Measurements from ENCODE around the gene IFIH1. TPM values are rescaled to one million over a fixed set of nuclear protein-coding genes. Genes with fewer than 3 reads are reported as not detected.

IFIH1 gene
- total and polyA plus RNA-seq, 2 of the 8 experiments (the other 6 are each of a cell fraction or from before 2014, with no cell fraction given): 0.32 to 2.0 TPM

DNA sequence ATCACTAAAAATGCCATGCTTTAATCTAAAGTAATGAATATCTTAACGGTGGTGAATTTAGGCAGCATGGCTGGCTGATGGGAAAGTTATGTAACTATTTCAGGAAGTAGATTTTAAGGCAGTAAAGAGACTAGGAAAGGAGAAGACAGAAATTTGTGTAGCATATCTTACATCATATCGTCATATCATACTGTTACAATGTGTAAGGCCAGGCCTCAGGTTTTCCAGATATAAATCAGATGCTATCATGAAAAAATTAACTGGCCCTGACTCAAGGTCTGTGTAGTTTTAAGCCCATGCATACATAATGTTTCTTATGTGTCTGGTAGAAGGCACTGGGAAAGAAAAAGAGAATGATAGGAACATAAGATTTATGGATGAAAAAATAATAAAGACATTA, 66.3 kb downstream of the IFIH1 start:
- H4K91ac ChIP-seq (replicated peaks; ENCODE audit: insufficient read length, low read length): no peak overlapping the region
- no peak overlapping the region for H3K4ac ChIP-seq (replicated peaks; ENCODE audit: insufficient read length, low read depth, low read length)
- no peak overlapping the region for H3K4me2 ChIP-seq (ENCODE audit: insufficient read depth in 1 of 2, low read depth in 2 of 2, low read length in 2 of 2)
- no peak overlapping the region for H2AFZ ChIP-seq (ENCODE audit: low read length)
- no peak overlapping the region for H3K23ac ChIP-seq (ENCODE audit: insufficient read length)
- FAIRE-seq: no peak
- H4K8ac ChIP-seq (ENCODE audit: extremely low read depth, insufficient read depth, low read length): no peak overlapping the region
- no peaks in the 10 kb centered on the region for H3K36me3 ChIP-seq (ENCODE audit: control insufficient read depth in 2 of 4, insufficient read depth in 4 of 4, low read length in 3 of 4)
- H3K27ac ChIP-seq (ENCODE audit: low read depth, low read length): no peak overlapping the region
- no peak overlapping the region for H2BK20ac ChIP-seq (ENCODE audit: low read length)
- H3K56ac ChIP-seq (replicated peaks; ENCODE audit: insufficient read length, low read depth, low read length): no peak overlapping the region
- H2BK5ac ChIP-seq (ENCODE audit: low read depth, low read length): no peak overlapping the region
- no peak overlapping the region for H3K14ac ChIP-seq (ENCODE audit: insufficient read length)
- peaks cover 0 to 1% (median 0%) of the 10 kb centered on the region in 4 experiments; a peak in 2 of 7 replicates for H3K27me3 ChIP-seq (replicated peaks in 1 of 4; ENCODE audit: control insufficient read depth in 3 of 4, extremely low read depth in 1 of 4, insufficient read depth in 3 of 4, low read length in 3 of 4)
- H3K4me3 ChIP-seq (ENCODE audit: extremely low read depth in 1 of 4, insufficient read depth in 2 of 4, low read depth in 3 of 4, low read length in 4 of 4): no peak overlapping the region
- H3K23me2 ChIP-seq (ENCODE audit: low read depth, low read length): no peaks in the 10 kb centered on the region
- H3K4me1 ChIP-seq (replicated peaks in 1 of 4; ENCODE audit: control insufficient read depth in 3 of 4, insufficient read depth in 4 of 4, low read length in 3 of 4): no peaks in the 10 kb centered on the region
- H3K9ac ChIP-seq (replicated peaks in 1 of 4; ENCODE audit: extremely low read depth in 1 of 4, low read depth in 3 of 4, low read length in 3 of 4): no peak overlapping the region
- POLR2A ChIA-PET (ENCODE audit: partially characterized antibody): no interaction called here
- 86% methylated on average over 2 of the region's 2 CpGs; no CpG with 5 or more reads in 1 of the 2 experiments for WGBS, 2 experiments (ENCODE audit: extremely low coverage in 1 of 2, insufficient coverage in 1 of 2, insufficient read length in 1 of 2, insufficient replicate concordance in 2 of 2, low coverage in 1 of 2, low lambda C conversion rate in 2 of 2, missing lambda C conversion rate in 1 of 2)
- H3K79me1 ChIP-seq (ENCODE audit: low read depth, low read length): no peaks in the 10 kb centered on the region
- H2BK120ac ChIP-seq (replicated peaks; ENCODE audit: low read depth, low read length): no peak overlapping the region
- H2BK15ac ChIP-seq (ENCODE audit: low read length): no peak overlapping the region
- no peak overlapping the region for H3K18ac ChIP-seq (ENCODE audit: extremely low read depth, low read length)
- no peaks in the 10 kb centered on the region for H3K9me3 ChIP-seq (ENCODE audit: insufficient read depth in 2 of 2, low read depth in 1 of 2, low read length in 1 of 2)
- H2BK12ac ChIP-seq (ENCODE audit: low read depth, low read length): no peak overlapping the region
- no peak for DNase-seq (ENCODE audit: low read depth in 1 of 2, low spot score in 2 of 2)
- H3K79me2 ChIP-seq (ENCODE audit: control insufficient read depth in 1 of 2, insufficient read depth in 2 of 2, low read length in 2 of 2): no peaks in the 10 kb centered on the region
- H4K20me1 ChIP-seq (replicated peaks in 1 of 2; ENCODE audit: control insufficient read depth in 1 of 2, insufficient read depth in 2 of 2, low read length in 2 of 2): no peaks in the 10 kb centered on the region
- CTCF ChIA-PET (ENCODE audit: partially characterized antibody): interaction anchor here (1.1 to 1.8 kb wide), 2 partner anchors 12 to 47 kb away, joined by 3 to 7 read pairs; no protein-coding TSS in a partner anchor
- no peak overlapping the region for H2AK5ac ChIP-seq (ENCODE audit: low read depth, low read length)
- no peak overlapping the region for H4K5ac ChIP-seq (ENCODE audit: insufficient read length, low read depth, low read length)
- TF ChIP-seq SIX5 (IDR thresholded peaks at IDR 0.05; ENCODE audit: low read depth, low read length): no peak
- no peak for TF ChIP-seq TAF1 (IDR thresholded peaks at IDR 0.05; ENCODE audit: low read depth, low read length)

Measured in H1 (cell line).